Heart right ventricle (tissue), 16 donors: ENCODE measurements around the gene MYO1D. TPM values are rescaled to one million over a fixed set of nuclear protein-coding genes. Genes with fewer than 3 reads are reported as not detected.

Experiments
- ATAC-seq, 8 donors: fragments of 200-7000 bp; cut with Tn5 transposase; one replicate each; pipeline ENCODE4 v1.9.1; 2020; ENCODE audit warnings: mild to moderate bottlenecking in 8 of 8, moderate library complexity in 8 of 8, moderate number of reproducible peaks in 1 of 8
- DNase-seq, 2 donors: peaks; one replicate each; pipeline ENCODE4 v3.0.0-alpha.2; 2020
- H3K27ac ChIP-seq, 10 donors: fragments of 200-600 bp; sonication (generic) in 2 of 10; one replicate each; pipeline versions ENCODE4 v1.5.0 to v1.8.0; 2020 to 2022; ENCODE audit warnings: mild to moderate bottlenecking in 3 of 10
- H3K27me3 ChIP-seq, 7 donors: fragments of 200-600 bp; one replicate each; pipeline ENCODE4 v1.8.0; 2021 to 2022; ENCODE audit warnings: mild to moderate bottlenecking in 2 of 7
- H3K36me3 ChIP-seq, 9 donors: fragments of 200-600 bp; sonication (generic) in 1 of 9; one replicate each; pipeline versions ENCODE4 v1.5.0 to v1.8.0; 2020 to 2022; ENCODE audit warnings: mild to moderate bottlenecking in 2 of 9
- H3K4me1 ChIP-seq, 9 donors: fragments of 200-600 bp; sonication (generic) in 1 of 9; one replicate each; pipeline versions ENCODE4 v1.5.0 to v1.8.0; 2020 to 2022; ENCODE audit warnings: mild to moderate bottlenecking in 4 of 9
- H3K4me3 ChIP-seq, 10 donors: fragments of 200-600 bp; sonication (generic) in 2 of 10; one replicate each; pipeline versions ENCODE4 v1.5.0 to v1.8.0; 2020 to 2022; ENCODE audit warnings: mild to moderate bottlenecking in 7 of 10, moderate library complexity in 2 of 10
- H3K9me3 ChIP-seq, 11 donors: fragments of 200-600 bp in 10 of 11; sonication (generic) in 2 of 11; one replicate each; pipeline versions ENCODE4 v1.5.0 to v1.8.0; 2013 to 2022; ENCODE audit warnings: mild to moderate bottlenecking in 2 of 11, control low read depth in 1 of 11, moderate library complexity in 1 of 11
- CTCF ChIP-seq, 9 donors: fragments of 200-600 bp; sonication (generic) in 2 of 9; IDR thresholded peaks; one replicate each; pipeline versions ENCODE4 v1.5.0 to v1.8.0; 2021 to 2022; ENCODE audit warnings: antibody characterized with exemption in 9 of 9, mild to moderate bottlenecking in 5 of 9, moderate library complexity in 1 of 9
- WGBS, 2 donors: extraction: QIAGEN DNeasy Blood & Tissue Kit; methylation state at CpG; one replicate each; pipeline ENCODE4 v1.1.7; 2013; ENCODE audit warnings: inconsistent platforms in 1 of 2; 5-methylcytosine and 5-hydroxymethylcytosine counted together
- intact Hi-C, 10 donors: fragments of 100-400 bp; cut with DNase I; formaldehyde crosslinking; loops; one replicate each; pipeline versions ENCODE4 v1.11.1 to v1.14.2; 2022
- polyA plus RNA-seq, 2 donors: library from polyadenylated mRNA; stranded (reverse); fragments of 200-250 nt; gene quantifications; one replicate each; pipeline ENCODE4 v1.2.3, GENCODE V29; 2013
- total RNA-seq, 10 donors: library from RNA; stranded (reverse); fragmentation: NEBNext Ultra II Directional in 3 of 10; extraction: Animal tissue kit (Norgen Biotek cat#: 25700) in 3 of 10; gene quantifications; one replicate each; pipeline versions ENCODE4 v1.2.1 to v1.2.4, GENCODE V29; 2021 to 2023
- donor health status: Arrhythmogenic right ventricular cardiomyopathy.
- donor health status: ischemic (EF 13 %, LVEDD 7.1; RV severe dilation, severe dysfunction).
- donor health status: healthy with polysubstance abuse.
- donor health status: DM: no; HTN: yes; CAD: no.
- donor health status: DM: no; HTN: no; CAD: no.
- donor health status: ischemic (EF 25% LVEDD 6.9; RV normal size, moderate dysfunction).
- donor health status: ischemic (EF 25% LVEDD 5.7; RV mildly dilated, moderate dysfunction).
- donor health status: healthy.
- donor health status: DM: yes; HTN: yes; CAD: no.
- donor health status: Ischemic cardiomyopathy.
- donor health status: ischemic (EF 35%, LVEDD 5.7; RV mildly dilated, moderate dysfunction).
- donor health status: nonischemic (EF 11% LVEDD 7.7; RV severe dilation, severe dysfunction).
- donor health status: DM: yes; HTN: yes; CAD: no.
- donor health status: PGD.
- donor health status: ischemic (EF 29% LVEDD 5.4; RV normal size, mild dysfunction).
- donor health status: nonischemic (EF 23%, LVEDD 6.1; RV moderate dilation, normal function).

MYO1D gene
- total and polyA plus RNA-seq, 12 donors: 1.9 to 16.4 (median 6.7) TPM

DNA sequence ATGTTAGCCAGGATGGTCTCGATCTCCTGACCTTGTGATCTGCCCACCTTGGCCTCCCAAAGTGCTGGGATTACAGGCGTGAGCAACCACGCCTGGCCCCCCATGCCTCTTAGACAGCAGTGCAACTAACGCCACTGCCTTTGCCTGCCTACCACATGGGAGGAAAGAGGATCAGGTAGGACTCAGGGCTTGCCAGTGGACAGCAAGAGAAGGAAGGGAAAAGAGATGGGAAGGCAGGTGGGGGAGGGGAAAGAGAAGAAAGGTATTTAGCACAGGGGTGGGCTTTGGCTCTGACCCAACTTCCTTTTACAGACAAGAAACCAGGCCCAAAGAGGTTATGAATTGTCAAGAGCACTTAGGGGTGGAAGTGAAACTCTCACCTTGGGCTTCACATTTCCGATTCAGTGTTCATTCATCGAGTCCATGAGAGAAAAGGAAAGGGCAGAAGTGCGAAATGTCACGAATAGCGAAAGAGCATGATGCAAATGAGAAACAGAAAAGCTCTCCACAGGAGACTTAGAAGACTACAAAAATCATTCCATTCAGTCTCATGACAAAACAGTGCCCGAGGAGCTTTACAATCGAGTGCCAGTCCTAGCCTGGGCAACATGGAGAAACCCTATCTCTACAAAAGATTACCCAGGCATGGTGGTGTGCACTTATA lies 353.8 kb downstream of the MYO1D start:
- ATAC-seq (no peak), DNase-seq (no peak)

DNA sequence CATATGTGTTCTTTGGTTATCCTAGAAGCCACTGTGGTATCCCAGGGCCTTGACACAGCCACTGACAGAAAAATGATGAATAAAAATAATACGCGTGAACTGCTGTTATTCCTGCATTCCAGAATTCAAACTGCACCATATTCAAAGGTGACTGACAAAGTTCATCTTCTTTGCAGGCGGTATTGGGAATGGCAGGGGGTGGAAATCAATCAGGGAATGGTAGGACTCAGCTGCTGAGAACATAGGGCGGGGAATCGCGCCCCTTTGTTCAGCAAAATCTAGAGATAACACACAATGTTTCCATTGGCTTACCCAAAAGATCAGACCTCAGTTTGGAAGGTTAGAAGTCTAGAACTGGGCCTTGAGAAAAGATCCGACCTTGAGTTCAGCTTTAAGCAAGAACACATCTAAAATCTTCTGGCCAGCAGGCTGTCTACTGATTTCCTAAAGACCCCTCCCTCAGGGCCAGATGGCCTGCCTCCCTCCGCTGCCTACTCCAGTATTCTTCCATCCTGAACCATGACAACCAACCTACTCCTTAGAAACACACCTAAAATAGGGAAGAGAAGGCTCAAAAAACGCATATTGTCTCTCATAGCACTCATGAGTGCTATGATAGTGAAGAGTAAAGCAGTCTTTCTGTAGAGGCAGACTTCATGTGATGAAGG lies 356.1 kb downstream of the MYO1D start:
- intact Hi-C loops: no loop called here
- WGBS, 2 donors: 96 to 97% methylated on average over 9 of the region's 9 CpGs

More for the DNA sequence above, 353.8 kb downstream of the MYO1D start:
- intact Hi-C loops: no loop called here
- H3K27me3 ChIP-seq: peaks cover 0 to 29% (median 0%) of the 10 kb centered on the region in 7 donors
- WGBS, 2 donors: 92% methylated on average over 11 of the region's 11 CpGs
- no peaks in the 10 kb centered on the region for H3K9me3 ChIP-seq
- no peak for TF ChIP-seq CTCF (IDR thresholded peaks at IDR 0.05)
- H3K4me1 ChIP-seq: peaks cover 8 to 35% (median 22%) of the 10 kb centered on the region in 9 donors
- H3K4me3 ChIP-seq: no peak overlapping the region
- no peak overlapping the region for H3K27ac ChIP-seq
- H3K36me3 ChIP-seq: no peaks in the 10 kb centered on the region

DNA sequence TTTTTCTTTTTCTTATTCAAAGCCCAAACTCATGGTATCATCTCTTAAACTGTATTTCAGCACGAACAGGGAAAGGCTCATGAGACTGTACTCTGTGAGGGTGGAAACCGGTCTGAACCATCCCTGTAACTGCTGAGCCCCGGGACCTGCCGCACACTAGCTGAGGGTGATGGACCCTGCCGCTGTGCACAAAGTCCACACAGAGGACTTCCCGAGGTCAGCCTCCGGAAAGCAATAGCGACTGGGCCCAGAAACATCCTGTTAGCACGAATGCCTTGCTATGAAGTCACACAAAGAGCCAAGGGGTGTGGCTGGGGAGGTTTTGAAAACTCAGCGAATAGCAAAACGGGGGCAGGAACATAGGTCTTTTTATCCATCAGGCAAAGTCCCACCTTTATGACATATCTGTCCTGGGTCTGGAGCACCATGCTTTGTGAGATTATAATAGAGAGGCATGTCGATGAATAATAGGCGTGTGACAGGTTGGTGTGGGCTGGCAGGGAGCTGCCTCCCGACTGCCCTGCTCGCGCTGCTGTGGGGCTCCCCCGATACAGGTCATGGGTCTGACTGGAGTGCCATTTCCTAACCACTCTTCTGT lies 356.7 kb downstream of the MYO1D start:
- 51 to 53% methylated on average over 17 of the region's 17 CpGs for WGBS, 2 donors
- H3K36me3 ChIP-seq: no peaks in the 10 kb centered on the region
- intact Hi-C loops: no loop called here
- no peaks in the 10 kb centered on the region for H3K9me3 ChIP-seq
- H3K4me3 ChIP-seq: peak overlapping the region in 7 of 10 donors; percentile 40 to 65 (median 56)
- H3K27me3 ChIP-seq: peaks cover 0 to 31% (median 0%) of the 10 kb centered on the region in 7 donors
- peak overlapping the region in 5 of 10 donors; percentile 0 to 59 (median 43) for H3K27ac ChIP-seq
- ATAC-seq (peak in 7 of 8 donors; percentile 26 to 63 (median 57)), DNase-seq (peak; percentile 18 to 26)
- peaks cover 8 to 46% (median 24%) of the 10 kb centered on the region in 9 donors for H3K4me1 ChIP-seq
- TF ChIP-seq CTCF (IDR thresholded peaks at IDR 0.05): no peak

More for the DNA sequence above, 356.1 kb downstream of the MYO1D start:
- Histone ChIP-seq H3K9me3 (no peaks in the 10 kb centered on the region), H3K36me3 (no peaks in the 10 kb centered on the region), H3K4me1 (peaks cover 8 to 47% (median 25%) of the 10 kb centered on the region in 9 donors), H3K27ac (no peak overlapping the region), H3K27me3 (peaks cover 0 to 31% (median 0%) of the 10 kb centered on the region in 7 donors), H3K4me3 (peak overlapping the region in 1 of 10 donors; percentile 65)
- TF ChIP-seq CTCF (IDR thresholded peaks at IDR 0.05): no peak
- ATAC-seq (no peak), DNase-seq (no peak)
